DOHH2 (cell line): ENCODE data around the gene ZNF365.

ENCODE experiments used
- H3F3A ChIP-seq: fragments of 200-600 bp; sonication (generic), shearing (Covaris generic); 2 replicates; pipeline ENCODE4 v1.6.0; 2016; ENCODE audit warnings: antibody characterized with exemption, mild to moderate bottlenecking; ENCODE audit not compliant: control insufficient read depth, insufficient read depth
- H3K27ac ChIP-seq: fragments of 200-600 bp; sonication (generic); 2 replicates; pipeline ENCODE4 v1.5.1; 2014; ENCODE audit warnings: low read depth, mild to moderate bottlenecking, low read length, moderate library complexity
- H3K27me3 ChIP-seq: fragments of 200-600 bp; sonication (generic); 2 replicates; pipeline ENCODE4 v1.6.1; 2014; ENCODE audit warnings: mild to moderate bottlenecking, low read length, mixed read lengths; ENCODE audit not compliant: control insufficient read depth
- H3K36me3 ChIP-seq: fragments of 200-600 bp; sonication (generic); 2 replicates; pipeline ENCODE4 v1.6.1; 2014; ENCODE audit warnings: mild to moderate bottlenecking, low read length, moderate library complexity, mixed read lengths; ENCODE audit not compliant: control insufficient read depth
- H3K4me1 ChIP-seq: fragments of 200-600 bp; sonication (generic); 2 replicates; pipeline ENCODE4 v1.6.1; 2014; ENCODE audit warnings: mild to moderate bottlenecking, low read length, mixed read lengths; ENCODE audit not compliant: control insufficient read depth
- H3K4me2 ChIP-seq: fragments of 200-600 bp; sonication (generic); 2 replicates; pipeline ENCODE4 v1.6.0; 2014; ENCODE audit warnings: mild to moderate bottlenecking, low read length, moderate library complexity
- H3K4me3 ChIP-seq: fragments of 200-600 bp; sonication (generic); 2 replicates; pipeline ENCODE4 v1.5.1; 2014; ENCODE audit warnings: mild to moderate bottlenecking, low read length, mixed read lengths
- H3K79me2 ChIP-seq: fragments of 200-600 bp; sonication (generic); 2 replicates; pipeline ENCODE4 v1.6.1; 2014; ENCODE audit warnings: mild to moderate bottlenecking, low read length, mixed read lengths; ENCODE audit not compliant: control insufficient read depth
- H3K9me2 ChIP-seq: fragments of 200-600 bp; sonication (generic); replicated peaks from 2 replicates; pipeline ENCODE4 v1.6.1; 2014; ENCODE audit warnings: mild to moderate bottlenecking, low read length, mixed read lengths; ENCODE audit not compliant: control insufficient read depth
- H3K9me3 ChIP-seq: fragments of 200-600 bp; sonication (generic); 2 replicates; pipeline ENCODE4 v1.6.1; 2014; ENCODE audit warnings: antibody characterized with exemption, low read length, mixed read lengths; ENCODE audit not compliant: control insufficient read depth, insufficient read depth
- H4K20me1 ChIP-seq: fragments of 200-600 bp; sonication (generic); 2 replicates; pipeline ENCODE4 v1.6.0; 2014; ENCODE audit warnings: low read depth, mild to moderate bottlenecking, antibody characterized with exemption, low read length, moderate library complexity; ENCODE audit not compliant: control insufficient read depth, insufficient read depth
- EZH2phosphoT487 ChIP-seq: fragments of 200-600 bp; sonication (generic); IDR thresholded peaks from 2 replicates; pipeline ENCODE4 v1.6.1; 2017; ENCODE audit warnings: borderline replicate concordance, mild to moderate bottlenecking, antibody characterized with exemption, low read length, moderate library complexity, mixed read lengths
- TF ChIP-seq, protein P1 (sequence below): fragments of 200-600 bp; sonication (generic); IDR thresholded peaks from one replicate; pipeline ENCODE4 v1.5.1; 2014; ENCODE audit warnings: antibody characterized with exemption, mild to moderate bottlenecking, low read depth, low read length; ENCODE audit not compliant: poor library complexity, severe bottlenecking

ZNF365 gene

DNA sequence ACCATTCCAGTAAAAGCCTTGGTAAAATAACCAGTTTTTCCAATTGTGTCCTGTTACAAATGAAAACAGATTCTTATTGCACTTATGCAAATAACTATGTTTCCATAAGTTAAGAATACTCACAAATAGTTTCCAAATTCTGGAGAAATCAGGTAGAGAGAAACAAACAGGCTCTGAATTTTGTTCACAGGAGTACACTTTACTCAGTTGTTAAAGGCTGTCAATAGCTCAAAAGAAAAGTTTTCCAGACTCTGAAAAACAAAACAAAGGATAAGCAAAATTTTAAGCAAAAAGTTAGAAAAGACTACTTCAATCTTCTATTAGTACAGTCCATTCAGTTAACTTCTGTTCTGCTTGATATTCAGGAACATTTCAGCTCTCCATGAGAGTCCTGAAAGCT, 32.8 kb upstream of the ZNF365 start:
- TF ChIP-seq, protein P1, sequence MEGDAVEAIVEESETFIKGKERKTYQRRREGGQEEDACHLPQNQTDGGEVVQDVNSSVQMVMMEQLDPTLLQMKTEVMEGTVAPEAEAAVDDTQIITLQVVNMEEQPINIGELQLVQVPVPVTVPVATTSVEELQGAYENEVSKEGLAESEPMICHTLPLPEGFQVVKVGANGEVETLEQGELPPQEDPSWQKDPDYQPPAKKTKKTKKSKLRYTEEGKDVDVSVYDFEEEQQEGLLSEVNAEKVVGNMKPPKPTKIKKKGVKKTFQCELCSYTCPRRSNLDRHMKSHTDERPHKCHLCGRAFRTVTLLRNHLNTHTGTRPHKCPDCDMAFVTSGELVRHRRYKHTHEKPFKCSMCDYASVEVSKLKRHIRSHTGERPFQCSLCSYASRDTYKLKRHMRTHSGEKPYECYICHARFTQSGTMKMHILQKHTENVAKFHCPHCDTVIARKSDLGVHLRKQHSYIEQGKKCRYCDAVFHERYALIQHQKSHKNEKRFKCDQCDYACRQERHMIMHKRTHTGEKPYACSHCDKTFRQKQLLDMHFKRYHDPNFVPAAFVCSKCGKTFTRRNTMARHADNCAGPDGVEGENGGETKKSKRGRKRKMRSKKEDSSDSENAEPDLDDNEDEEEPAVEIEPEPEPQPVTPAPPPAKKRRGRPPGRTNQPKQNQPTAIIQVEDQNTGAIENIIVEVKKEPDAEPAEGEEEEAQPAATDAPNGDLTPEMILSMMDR = no peak
- TF ChIP-seq EZH2phosphoT487 = no peak
- no peaks in the 10 kb centered on the region for H3F3A ChIP-seq
- no peaks in the 10 kb centered on the region for H3K79me2 ChIP-seq
- no peak overlapping the region for H3K27ac ChIP-seq
- peaks cover 25% of the 10 kb centered on the region; the same call in 1 of the 2 replicates for H3K9me3 ChIP-seq
- no peaks in the 10 kb centered on the region for H3K27me3 ChIP-seq
- no peaks in the 10 kb centered on the region for H3K36me3 ChIP-seq
- H3K4me2 ChIP-seq = no peak overlapping the region
- no peaks in the 10 kb centered on the region for H3K9me2 ChIP-seq
- H4K20me1 ChIP-seq = no peaks in the 10 kb centered on the region
- H3K4me3 ChIP-seq = no peak overlapping the region
- no peaks in the 10 kb centered on the region for H3K4me1 ChIP-seq

DNA sequence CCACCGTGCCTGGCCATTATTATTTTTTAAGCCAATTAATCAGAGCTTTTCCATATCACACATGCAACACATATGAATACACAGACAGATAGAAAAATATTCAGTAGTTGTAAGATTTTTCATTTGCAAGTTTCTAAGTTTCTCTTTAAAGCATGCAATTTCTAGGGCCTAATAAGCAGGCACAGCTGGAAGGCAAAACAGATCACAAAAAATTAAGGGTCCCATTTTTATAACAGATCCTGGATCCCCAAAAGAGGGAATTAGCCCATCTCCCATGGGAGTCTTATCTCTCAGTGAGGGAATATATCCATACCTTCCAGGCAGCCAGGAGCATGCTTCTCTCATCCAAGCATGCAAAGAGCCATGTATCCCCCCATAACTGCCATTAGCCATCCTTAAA, 31.2 kb upstream of the ZNF365 start:
- H3K4me1 ChIP-seq = no peaks in the 10 kb centered on the region
- H3K79me2 ChIP-seq = no peaks in the 10 kb centered on the region
- H3K27me3 ChIP-seq = no peaks in the 10 kb centered on the region
- H3F3A ChIP-seq = no peaks in the 10 kb centered on the region
- H4K20me1 ChIP-seq = no peaks in the 10 kb centered on the region
- H3K4me2 ChIP-seq = no peak overlapping the region
- TF ChIP-seq EZH2phosphoT487 = no peak
- TF ChIP-seq, protein P1 = no peak
- no peaks in the 10 kb centered on the region for H3K9me2 ChIP-seq
- no peak overlapping the region for H3K27ac ChIP-seq
- no peaks in the 10 kb centered on the region for H3K36me3 ChIP-seq
- H3K9me3 ChIP-seq = peaks cover 23% of the 10 kb centered on the region; the same call in 1 of the 2 replicates
- no peak overlapping the region for H3K4me3 ChIP-seq

DNA sequence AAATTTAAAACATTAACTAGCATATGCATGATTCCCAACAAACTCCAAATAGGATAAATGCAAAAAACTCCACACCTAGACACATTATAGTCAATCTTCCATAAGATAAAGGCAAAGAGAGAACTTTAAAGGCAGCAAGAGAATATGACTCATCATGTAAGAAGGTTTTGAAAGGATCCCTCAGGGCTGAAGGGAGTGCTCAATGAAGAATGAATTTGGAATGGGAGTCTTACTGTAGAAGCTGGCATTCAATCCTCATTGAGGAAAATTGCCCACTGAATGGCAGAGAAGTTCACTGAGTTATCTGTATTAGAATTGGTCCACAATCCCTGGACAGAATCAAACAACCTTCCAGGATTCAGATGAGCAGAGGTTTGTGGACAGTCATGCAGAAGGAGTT, 26.1 kb upstream of the ZNF365 start:
- H3K9me2 ChIP-seq = no peaks in the 10 kb centered on the region
- H3K27me3 ChIP-seq = no peaks in the 10 kb centered on the region
- peaks cover 13% of the 10 kb centered on the region; the same call in 1 of the 2 replicates for H3K9me3 ChIP-seq
- no peak overlapping the region for H3K27ac ChIP-seq
- no peaks in the 10 kb centered on the region for H3K79me2 ChIP-seq
- no peak overlapping the region for H3K4me3 ChIP-seq
- H3F3A ChIP-seq = no peaks in the 10 kb centered on the region
- no peak overlapping the region for H3K4me2 ChIP-seq
- no peaks in the 10 kb centered on the region for H3K4me1 ChIP-seq
- H4K20me1 ChIP-seq = no peaks in the 10 kb centered on the region
- no peaks in the 10 kb centered on the region for H3K36me3 ChIP-seq
- TF ChIP-seq, protein P1 = no peak
- TF ChIP-seq EZH2phosphoT487 = no peak
